Mucosa of gallbladder (tissue), 1 donor: ENCODE measurements around the gene DNAJB13. TPM values are rescaled to one million over a fixed set of nuclear protein-coding genes. Genes with fewer than 3 reads are reported as not detected.

Source experiments
- DNase-seq: peaks from one replicate; pipeline ENCODE4 v3.0.0-alpha.2; 2020; ENCODE audit warnings: low spot score
- total RNA-seq: library from RNA; stranded (reverse); gene quantifications from one replicate; pipeline ENCODE4 v1.2.1, GENCODE V29; 2021
- donor health status: DM: no; HTN: no; CAD: no.

The DNAJB13 gene
- total RNA-seq, 1 donor from 2014 or later: 10.2 TPM

DNA sequence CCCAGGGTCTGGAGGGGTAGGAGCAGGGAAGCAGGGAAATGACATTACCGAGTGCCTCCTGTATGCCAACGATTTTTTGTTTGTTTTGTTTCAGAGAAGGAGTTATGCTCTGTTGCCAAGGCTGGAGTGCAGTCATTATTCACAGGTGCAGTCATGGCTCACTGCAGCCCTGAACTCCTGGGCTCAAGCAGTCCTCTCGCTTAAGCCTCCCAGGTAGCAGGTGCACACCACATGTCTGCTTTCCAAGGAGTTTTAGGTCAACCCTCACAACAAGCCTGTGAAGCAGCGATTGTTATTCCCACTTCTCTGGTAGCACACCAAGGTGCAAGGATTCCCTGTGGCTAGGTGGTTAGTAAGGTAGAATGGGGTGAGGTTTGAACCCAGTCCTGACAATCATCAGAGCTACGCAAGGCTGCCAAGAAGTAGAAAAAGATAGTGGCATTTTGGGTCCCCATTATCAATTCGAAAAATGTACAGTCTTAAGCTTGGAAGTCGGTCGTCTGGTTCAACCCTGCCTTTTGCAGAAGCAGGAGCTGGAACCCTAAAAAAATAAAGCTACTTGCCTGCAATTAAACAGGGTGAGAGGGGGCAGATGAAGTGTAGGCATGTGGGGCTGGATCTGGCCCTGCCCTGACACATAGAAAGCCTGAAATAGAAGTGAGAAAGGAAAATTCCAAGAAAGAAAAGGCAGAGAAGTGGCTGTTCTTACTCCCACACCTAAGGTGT is 48.9 kb downstream of the DNAJB13 start:
- no peak for DNase-seq

DNA sequence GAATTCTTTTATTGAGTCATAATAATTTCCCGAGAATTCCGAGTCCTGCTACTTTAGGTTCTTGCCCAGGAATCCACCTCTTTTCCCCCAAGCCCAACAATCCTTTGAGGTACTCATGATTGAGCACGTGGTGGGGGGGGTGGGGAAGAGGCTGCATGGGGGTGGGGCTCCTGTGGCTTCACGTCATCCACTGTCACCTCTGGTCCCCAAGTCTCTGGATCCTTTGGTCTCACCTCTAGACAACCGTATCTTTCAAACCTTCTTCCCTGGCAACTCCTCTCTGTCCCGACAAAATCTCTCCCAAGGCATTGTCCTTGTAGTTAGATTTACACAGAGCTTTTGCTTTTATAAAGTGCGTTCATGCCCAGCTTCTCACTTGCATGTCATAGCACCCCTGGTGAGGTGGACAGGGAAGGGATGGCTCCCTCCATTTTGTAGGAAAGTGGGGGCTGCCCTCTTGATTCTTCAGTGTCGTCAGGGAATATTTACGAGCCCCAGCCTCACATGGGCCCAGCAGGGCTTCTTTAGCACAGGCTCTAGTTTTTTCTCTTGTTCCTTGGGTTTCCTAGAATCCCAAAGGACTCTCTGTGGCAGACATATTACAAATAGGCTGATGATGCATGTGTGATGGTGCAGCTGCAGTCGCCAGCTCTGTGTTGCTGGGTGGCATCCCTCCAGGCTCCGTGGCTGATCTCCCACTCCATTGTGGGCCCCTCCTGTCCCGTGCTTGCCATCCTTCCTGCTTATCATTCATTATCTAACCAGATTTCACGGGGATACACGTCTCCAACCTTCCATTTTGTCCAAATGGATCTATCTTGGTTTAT is 49.7 kb downstream of the DNAJB13 start:
- no peak for DNase-seq

DNA sequence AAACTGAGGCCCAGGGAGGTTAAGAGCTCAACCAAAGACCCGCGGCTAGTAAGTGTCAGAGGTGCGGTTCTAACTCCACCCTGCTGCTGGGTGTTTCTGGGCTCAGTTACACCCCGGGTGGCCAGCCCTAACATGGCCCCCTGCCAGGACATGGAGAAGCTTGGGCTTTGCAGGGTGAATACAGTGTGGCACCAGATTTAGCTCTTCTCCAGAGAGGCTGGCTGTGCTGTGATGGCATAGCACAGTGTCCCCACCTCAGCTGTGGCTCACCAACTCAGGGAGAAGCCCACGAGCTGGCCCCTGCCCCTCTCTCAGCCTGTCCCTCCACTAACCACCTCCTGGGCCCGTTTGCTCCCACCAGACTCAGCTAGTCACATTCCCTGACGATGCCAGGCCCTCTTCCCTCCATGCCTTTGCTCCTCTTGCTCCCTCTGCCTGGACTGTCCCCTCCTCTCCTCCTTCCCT is 51.0 kb downstream of the DNAJB13 start:
- no peak for DNase-seq

DNA sequence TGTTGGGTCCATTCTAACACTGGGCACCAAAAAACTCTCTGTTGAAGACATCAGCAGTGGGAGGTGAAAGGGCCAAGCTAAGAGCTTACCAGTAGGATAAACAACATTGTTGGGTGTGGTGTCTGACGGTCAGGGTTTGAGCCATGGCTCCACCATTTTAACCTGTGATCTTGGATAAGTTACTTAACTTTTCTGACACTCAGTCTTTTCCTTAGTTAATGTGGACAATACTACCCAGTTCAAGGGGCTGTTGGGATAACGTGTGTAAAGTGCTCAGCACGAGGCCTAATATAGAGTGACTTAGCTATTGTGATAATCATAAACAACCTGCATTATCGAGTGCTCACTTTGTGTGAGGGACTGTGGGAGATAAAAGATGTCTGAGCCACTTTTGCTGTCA is 52.0 kb downstream of the DNAJB13 start:
- DNase-seq: no peak

DNA sequence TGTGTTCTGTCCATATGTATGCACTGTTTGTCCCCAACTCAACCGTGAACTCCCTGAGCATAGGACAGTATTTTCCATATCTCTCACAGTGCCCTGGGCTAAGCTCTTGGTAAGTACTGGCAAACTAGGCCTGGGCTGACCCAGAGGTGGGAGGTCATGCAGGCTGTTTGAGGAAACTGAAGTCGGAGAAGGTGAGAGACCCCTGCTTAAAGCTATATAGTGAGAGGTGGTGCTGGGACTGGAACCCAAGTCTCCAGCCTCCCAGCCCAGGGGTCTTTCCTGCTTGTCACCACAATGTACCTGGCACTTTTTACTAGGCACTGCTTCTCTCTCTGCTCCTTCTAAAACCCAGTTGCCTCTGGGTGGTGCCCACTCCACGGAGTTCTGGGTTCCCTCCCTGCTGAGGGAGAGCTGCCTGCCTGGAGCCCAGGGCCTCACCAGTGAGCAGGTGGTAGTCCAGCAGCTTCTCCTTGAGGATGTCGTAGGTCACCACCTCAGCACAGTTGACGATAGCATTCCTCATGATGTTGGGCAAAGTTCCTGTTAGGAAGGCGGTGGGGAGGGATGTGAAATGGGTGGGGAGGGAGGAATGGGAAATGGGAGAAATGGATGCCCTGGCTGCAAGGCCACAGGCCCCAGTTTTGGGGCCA is 53.3 kb downstream of the DNAJB13 start:
- no peak for DNase-seq

DNA sequence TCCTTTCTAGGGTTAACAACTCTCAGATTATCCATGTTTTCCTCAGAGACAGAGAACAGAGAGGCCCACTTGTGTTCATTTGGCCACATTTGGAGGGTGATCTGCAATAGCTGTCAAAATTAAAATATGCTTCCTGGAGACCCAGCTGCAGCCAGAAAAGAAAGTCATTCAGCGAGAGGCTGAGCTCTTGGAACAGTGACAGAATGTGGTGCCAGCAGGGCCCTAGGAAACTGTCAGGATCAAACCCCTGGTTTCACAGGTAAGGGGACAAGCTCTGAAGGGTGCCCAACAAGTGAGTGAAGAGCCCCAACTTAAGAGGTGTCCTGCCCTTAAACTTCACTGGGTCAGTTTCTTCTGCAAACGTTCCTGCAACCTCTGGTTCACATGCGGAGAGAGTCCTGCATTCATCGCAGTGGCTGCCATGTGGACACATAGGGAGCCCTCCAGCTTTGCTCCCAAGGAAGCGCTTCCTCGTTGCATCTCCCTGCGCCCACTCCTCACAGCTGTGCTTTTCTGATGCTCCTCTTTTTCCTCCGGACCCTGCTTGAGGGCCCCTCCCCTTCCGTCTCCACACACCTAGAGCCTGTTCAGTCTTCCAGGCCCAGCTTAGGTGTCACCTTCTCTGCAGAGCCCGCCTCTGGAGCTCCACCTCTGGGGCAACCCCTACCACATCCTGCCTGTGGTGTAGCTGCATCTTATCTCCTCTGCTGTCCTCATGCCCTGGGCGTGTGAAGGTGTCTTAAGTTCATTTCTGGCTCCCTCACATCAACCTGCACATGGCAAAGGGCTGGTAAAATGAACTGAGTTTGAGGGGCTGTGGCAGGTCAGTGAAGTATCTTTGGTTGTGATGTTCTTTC is 54.2 kb downstream of the DNAJB13 start:
- no peak for DNase-seq

DNA sequence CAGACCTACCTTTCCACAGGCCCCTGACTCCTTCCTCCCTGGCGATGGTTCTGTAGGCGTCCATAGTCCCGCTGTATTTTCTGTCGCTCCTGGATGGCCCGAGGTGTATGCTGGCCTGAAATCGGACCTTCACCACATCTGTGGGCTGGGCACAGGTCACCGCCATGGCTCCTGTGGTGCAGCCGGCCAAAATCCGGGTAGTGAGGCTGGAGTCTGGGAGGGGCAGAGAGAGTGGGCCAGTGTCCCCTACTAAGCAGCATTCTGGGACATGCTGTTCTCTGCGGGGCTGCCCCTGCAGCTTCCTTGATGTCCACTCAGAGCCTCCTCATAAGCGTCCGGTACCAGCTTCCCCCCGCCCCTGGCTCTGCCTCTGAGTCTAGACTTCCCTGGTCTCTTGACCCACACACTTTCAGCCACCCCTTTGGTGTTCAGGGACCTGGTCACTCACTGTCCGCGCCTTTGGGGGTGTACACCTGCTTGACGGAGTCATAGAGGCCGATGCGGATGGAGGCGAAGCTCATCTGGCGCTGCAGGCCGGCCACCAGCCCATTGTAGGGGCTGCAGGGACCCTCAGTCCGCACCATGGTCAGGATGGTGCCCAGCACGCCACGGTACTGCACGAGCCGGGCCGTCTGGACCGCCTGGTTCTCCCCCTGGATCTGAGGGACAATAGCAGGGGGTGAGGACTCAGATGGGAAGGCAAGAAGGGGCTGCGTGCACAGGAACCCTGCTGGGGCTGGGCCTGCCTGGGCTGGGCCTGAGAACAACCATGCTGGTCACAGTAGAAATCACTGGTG is 55.1 kb downstream of the DNAJB13 start:
- no peak for DNase-seq

DNA sequence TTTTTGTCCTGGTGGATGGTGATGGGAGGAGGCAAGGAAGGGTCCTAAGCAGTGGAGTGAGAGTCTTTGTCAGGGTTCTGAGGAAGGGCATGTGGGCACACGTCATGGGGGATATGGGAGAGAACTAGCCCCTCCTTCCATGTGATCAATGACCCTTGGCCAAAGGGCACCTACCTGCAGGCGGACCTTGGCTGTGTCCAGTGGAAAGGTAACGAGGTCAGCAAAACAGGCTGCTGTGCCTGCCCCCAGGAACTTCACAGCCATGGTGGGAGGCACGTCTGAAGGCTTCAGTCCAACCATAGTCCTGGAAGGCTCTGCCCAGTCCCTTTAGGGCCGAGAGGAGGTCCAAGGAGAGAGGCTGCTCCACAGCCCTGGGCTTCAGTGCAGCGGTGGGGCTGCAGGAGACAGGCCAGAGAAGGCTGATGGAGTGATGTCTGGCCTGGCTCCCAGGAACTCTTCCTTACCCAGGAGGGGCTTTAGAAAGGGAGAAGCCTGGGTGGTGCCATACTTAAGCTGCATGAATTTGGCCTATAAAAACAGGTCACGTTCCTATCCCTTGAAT is 56.0 kb downstream of the DNAJB13 start:
- DNase-seq: no peak

DNA sequence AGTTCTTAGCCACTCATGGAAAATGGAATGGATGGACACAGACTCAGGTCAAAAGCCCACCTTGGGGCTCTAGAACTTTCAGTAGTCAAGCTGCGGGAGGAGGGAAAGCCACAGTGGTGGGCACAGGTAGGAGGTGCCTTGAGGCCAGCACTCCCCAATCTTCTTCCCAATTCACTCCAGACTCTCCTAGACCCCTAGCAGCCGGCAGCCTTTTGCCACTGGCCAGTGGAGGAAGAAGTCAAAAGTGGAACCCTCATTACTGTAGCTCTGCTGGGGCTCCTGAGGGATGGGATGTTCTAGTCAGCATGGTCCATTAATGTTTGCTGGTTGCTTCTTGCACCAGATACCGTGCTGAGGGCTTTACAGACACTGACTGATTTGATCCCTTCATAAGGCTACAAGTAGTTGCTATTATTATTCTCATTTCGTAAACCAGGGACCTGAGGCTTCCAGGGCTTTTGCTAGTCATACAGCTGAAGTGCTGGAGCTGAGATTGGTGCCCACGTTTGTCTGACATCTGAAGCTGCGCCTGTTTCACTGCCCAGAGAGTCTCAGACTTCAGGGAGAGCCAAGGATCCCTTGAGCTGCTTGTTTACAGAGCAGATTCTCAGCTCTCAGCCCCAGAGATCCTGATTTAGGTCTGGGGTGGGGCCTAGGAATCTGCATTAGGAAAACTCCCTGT is 57.0 kb downstream of the DNAJB13 start:
- DNase-seq: no peak

DNA sequence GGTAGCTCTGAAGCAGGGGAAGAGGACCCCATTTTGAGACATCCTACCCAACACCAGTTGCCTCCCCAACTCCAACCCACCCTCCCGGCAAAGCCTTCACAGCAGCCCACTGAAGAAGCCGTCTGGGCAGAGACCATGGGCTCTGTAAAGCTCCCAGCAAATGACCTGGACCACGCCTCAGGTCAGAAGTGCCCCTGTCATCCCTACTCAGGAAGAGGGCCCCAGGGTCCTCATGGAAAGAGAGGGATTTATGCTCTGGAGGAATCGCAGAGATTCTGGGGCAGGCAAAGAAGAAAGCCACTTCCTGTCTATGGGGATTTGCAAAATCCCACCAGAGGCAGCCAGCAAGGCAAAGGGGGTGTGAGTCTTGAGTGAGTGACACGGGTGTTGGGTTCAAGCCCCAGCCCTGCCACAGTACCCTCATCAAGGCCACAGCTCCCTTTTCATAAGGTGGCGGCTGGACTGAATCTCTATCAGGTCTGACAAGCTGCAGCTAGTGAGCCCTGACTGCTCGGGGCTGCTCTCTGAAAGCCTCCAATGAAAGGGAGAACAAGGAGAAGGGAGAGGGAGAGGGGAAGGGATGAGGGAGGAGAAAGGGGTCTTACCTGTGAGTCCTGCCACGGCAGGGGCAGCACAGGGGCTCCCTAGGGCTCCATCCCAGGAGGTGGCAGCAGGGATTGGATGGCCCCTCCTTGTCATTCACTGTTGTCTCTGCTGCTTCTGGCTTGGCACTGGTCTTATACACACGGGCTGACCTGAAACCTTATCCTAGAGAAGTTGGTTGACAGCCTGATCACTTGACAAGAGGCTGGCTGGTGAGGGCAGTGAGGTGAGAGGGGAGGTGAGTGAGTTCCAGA is 57.8 kb downstream of the DNAJB13 start, which contains the start of gene UCP3:
Gene UCP3 (minus strand): TSS at position 713 of the 857 bp plus-strand sequence. CDS start 2,043 bp downstream, outside the sequence.
- no peak for DNase-seq

DNA sequence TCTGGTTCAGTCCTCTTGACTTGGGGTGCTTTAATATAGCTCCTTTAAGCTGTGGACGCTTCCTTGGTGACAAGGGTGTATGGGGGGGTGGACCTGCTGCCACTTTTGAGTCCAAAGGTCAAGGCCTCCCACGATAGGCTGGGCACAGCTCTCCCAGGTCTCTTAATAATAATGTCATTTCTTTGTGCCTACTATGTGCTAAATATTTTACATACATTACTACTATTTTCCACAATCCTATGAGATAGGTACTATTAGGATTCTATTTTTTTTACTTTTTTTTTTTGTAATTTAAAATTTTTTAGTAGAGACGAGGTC is 58.4 kb downstream of the DNAJB13 start:
- DNase-seq: no peak

DNA sequence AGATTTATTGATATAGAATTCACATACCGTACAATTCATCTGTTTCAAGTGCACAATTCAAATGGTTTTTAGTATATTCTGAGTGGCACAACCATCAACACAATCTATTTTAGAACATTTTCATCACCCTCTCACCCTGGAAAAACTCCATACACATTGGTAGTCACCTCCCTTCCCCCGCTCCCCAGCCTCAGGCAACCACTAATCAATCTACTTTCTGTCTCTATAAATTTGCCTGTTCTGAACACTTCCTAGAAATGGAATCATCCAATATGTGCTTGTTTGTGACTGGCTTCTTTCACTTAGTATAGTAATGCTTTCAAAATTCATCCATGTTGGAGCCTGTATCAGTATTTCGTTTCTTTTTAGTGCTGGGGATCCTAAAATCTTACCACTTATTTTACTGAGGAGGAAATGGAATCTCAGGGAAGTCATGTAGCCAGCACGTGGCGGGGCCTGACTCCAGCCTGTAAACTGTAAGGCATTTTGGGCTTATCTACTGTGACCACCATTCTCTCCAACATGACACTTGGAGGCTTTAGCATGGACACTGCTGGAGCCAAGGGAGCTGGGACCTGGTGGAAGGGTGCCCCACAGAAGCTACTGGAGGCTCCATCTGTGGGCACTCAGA is 59.0 kb downstream of the DNAJB13 start:
- no peak for DNase-seq

DNA sequence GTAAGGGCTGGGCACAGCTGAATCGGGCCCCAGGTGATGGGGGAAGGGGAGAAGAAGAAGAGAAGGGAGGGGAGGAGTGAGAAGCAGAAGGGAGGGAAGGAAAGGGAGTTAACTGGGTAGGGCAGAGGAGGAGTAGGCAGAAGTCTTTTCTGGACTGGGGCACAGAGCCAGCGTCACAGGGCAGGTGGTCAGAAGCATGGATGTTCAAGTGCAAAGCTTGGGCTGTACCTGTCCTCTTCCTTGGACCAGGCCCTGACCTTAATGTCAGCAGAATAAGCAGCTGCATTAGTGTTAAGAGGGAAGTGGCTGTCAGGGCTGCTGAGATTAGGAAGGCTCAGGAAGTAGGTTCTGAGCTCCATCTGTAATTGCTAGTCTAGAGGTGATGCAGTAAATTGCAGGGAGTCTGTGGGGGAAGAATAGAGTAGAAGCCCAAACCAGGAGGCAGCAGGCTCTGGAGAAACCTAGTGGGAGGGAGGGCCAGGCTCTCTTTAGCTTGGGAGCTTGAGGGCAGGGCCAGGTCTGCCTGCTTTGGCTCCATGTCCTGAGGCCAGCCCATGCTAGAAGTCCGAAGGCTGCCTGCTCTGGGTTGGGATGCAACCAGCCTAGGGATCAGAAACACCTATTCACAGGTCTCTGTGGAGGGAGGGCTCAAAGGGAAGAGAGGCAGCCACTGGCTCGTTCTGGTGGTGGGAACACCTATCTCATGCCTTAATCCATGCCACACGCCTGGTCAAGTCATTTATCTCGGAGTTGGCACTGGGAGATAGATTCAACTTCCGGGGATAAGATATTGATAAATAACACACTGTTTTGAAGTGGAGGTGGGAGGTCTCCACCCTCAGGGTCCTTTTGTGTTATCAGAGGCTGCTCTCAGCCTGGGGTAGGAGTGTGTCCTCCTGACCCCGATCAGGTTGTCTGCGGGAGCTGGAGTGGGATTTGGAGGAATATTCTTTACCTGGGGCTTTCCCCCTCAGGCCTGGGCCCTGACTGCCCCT is 59.8 kb downstream of the DNAJB13 start:
- DNase-seq: no peak

DNA sequence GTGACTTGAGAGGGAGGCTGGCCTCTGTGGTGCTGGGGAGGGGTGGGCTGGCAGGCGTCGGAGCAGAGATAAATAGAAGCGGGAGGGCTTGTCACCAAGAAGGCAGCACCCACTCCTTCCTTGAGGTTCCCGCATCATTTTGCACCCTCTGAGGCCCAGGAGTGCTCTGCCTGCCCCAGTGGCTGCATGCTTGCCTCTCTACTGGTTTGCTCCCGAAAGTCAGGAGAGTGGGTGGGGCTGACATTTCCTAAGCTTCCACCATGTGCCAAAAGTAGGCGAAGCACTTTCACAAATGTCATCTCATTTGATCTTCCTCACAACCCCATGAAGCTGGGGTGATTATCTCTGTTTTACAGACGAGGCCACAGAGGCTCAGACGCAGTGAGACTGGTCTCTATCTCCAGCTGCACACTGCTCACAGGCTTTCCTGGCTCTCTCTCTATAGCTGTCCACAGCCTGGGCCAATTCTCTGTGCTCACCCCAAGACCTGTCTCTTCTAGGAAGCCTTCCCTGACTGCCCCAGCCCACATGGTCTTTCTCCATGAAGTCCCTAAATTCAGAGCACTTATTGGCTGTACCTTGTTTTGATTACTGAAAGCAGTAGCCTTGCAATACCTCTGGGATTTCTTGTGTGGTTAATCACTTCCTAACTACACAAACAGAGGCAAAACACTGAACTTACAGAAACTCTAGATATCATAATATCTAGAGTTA is 60.7 kb downstream of the DNAJB13 start:
- no peak for DNase-seq

DNA sequence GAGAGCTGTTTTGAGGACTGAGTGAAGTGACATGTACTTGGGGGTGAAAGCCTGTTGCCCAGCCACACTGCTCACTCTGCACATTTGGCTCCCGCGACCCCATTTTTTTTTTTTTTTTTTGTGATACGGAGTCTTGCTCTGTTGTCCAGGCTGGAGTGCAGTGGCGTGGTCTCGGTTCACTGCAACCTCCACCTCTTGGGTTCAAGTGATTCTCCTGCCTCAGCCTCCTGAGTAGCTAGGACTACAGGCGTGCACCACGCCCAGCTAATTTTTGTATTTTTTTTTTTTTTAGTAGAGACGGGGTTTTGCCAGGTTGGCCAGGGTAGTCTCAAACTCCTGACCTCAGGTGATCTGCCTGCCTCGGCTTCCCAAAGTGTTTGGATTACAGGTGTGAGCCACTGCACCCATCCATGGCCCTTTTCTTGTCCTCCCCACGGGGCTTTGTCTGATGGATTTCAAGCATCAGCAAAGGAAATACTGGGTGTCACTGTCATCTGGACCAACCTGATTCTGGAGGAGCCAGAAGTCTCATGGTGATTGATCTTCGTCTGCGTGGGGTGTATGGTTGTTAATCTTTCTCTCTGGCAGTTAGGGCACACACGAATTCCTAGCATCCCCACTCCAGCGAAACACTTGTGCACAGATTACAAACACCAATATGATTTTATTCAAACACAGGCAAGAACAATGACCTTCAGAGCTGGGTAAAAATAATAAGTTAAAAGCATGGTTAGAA is 61.4 kb downstream of the DNAJB13 start:
- no peak for DNase-seq

DNA sequence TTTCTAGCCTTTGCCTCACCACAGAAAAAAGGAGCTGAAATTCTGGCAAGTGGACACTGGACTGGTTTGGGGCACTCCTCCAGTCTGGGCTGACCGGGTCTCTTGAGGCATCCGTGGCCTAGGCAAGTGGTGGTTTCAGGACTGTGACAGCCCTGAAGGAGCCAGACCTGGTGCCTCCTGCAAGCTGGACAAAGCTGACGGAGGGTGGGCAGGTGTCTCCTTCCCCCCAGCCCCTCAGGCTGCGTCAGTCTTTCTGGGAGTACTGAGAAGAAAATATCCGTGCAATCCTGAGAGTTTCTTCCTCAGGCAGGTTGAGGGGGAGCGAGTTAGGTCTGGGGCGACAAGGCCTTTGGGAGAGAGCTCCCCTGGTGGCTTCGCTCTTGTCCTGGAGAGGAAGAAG is 62.3 kb downstream of the DNAJB13 start:
- DNase-seq: no peak
